NOMO-1 (cell line): Measurements from ENCODE around the gene LRRC8D.
A peak's percentile ranks its signal among the peaks of the same experiment; 100 is the strongest.

Experiments
- DNase-seq, 2 experiments: peaks; one replicate each; lab custom pipeline; 2025; ENCODE audit not compliant: unreplicated experiment in 2 of 2; lab: John Stamatoyannopoulos, UW

Gene LRRC8D

GRCh38 chr1:89934461-89934860, 113.6 kb downstream of the LRRC8D start:
- no peak for DNase-seq

GRCh38 chr1:89935235-89935634, 114.4 kb downstream of the LRRC8D start:
- DNase-seq, result no peak

- DNase-seq, result no peak
Measured at GRCh38 chr1:89936694-89937093, 115.9 kb downstream of the LRRC8D start.

- no peak for DNase-seq
Measured at GRCh38 chr1:89938171-89939055, 117.6 kb downstream of the LRRC8D start.

- DNase-seq, result no peak
Measured at GRCh38 chr1:89939059-89939570, 118.3 kb downstream of the LRRC8D start.

- no peak for DNase-seq
Measured at GRCh38 chr1:89939693-89940438, 119.0 kb downstream of the LRRC8D start.

- peak; percentile 65 to 79 for DNase-seq
Measured at GRCh38 chr1:89941110-89941766, 120.4 kb downstream of the LRRC8D start.

- no peak for DNase-seq
Measured at GRCh38 chr1:89942014-89942413, 121.2 kb downstream of the LRRC8D start.

- DNase-seq, result peak; percentile 35 to 95
Measured at GRCh38 chr1:89942825-89943658, 122.2 kb downstream of the LRRC8D start.

- no peak for DNase-seq
Measured at GRCh38 chr1:89943846-89944781, 123.3 kb downstream of the LRRC8D start.

- DNase-seq, result no peak
Measured at GRCh38 chr1:89945852-89946476, 125.1 kb downstream of the LRRC8D start.

- DNase-seq, result no peak
Measured at GRCh38 chr1:89946532-89946931, 125.7 kb downstream of the LRRC8D start.

GRCh38 chr1:89948722-89949345, 128.0 kb downstream of the LRRC8D start:
- no peak for DNase-seq

- DNase-seq, result no peak
Measured at GRCh38 chr1:89949991-89950624, 129.3 kb downstream of the LRRC8D start.

- no peak for DNase-seq
Measured at GRCh38 chr1:89950703-89951102, 129.9 kb downstream of the LRRC8D start.

GRCh38 chr1:89951766-89952604, 131.2 kb downstream of the LRRC8D start:
- no peak for DNase-seq

- no peak for DNase-seq
Measured at GRCh38 chr1:89952605-89953130, 131.8 kb downstream of the LRRC8D start.
